Tibial nerve (tissue), 4 donors: ENCODE data around the gene CATSPER3.

Experiments
- CTCF ChIP-seq, 5 experiments: fragments of 200-600 bp in 3 of 5; fragments of 450-650 bp in 2 of 5; sonication (generic) in 3 of 5; IDR thresholded peaks; one replicate each; pipeline ENCODE4 v1.5.1; 2016 to 2019; ENCODE audit warnings: antibody characterized with exemption in 5 of 5, mild to moderate bottlenecking in 3 of 5, moderate library complexity in 2 of 5
- EP300 ChIP-seq, 2 donors: sonication (generic); formaldehyde crosslinking; IDR thresholded peaks; one replicate each; pipeline ENCODE4 v1.6.1; 2017; ENCODE audit warnings: antibody characterized with exemption in 2 of 2, mild to moderate bottlenecking in 1 of 2
- POLR2A ChIP-seq, 2 donors: fragments of 450-650 bp; IDR thresholded peaks; one replicate each; pipeline ENCODE4 v1.6.1; 2017; ENCODE audit warnings: antibody characterized with exemption in 2 of 2, mild to moderate bottlenecking in 2 of 2, moderate library complexity in 2 of 2

GRCh38 chr5:135045488-135045887, 77.8 kb downstream of the CATSPER3 start:
- no peak for TF ChIP-seq CTCF (IDR thresholded peaks at IDR 0.05)
- TF ChIP-seq POLR2A (IDR thresholded peaks at IDR 0.05), result no peak
- TF ChIP-seq EP300 (IDR thresholded peaks at IDR 0.05), result no peak
